Panc1 (cell line): Measurements from ENCODE around the gene CGB1.

Experiments used
- TCF7L2 ChIP-seq: IDR thresholded peaks from 2 replicates; pipeline ENCODE4 v1.6.1; 2011; ENCODE audit warnings: mild to moderate bottlenecking, low read depth, low read length, inconsistent platforms
- TF ChIP-seq, protein P1 (sequence below): fragments of 450-650 bp; IDR thresholded peaks from 2 replicates; pipeline ENCODE4 v1.5.1; 2017; ENCODE audit warnings: mild to moderate bottlenecking

GRCh38 chr19:48992581-48993174, 44.0 kb downstream of the CGB1 start:
- TF ChIP-seq, protein P1, sequence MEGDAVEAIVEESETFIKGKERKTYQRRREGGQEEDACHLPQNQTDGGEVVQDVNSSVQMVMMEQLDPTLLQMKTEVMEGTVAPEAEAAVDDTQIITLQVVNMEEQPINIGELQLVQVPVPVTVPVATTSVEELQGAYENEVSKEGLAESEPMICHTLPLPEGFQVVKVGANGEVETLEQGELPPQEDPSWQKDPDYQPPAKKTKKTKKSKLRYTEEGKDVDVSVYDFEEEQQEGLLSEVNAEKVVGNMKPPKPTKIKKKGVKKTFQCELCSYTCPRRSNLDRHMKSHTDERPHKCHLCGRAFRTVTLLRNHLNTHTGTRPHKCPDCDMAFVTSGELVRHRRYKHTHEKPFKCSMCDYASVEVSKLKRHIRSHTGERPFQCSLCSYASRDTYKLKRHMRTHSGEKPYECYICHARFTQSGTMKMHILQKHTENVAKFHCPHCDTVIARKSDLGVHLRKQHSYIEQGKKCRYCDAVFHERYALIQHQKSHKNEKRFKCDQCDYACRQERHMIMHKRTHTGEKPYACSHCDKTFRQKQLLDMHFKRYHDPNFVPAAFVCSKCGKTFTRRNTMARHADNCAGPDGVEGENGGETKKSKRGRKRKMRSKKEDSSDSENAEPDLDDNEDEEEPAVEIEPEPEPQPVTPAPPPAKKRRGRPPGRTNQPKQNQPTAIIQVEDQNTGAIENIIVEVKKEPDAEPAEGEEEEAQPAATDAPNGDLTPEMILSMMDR: no peak
- TF ChIP-seq TCF7L2: no peak
